GM21367 (cell line): ENCODE measurements around the gene ARHGAP15.
"Not testable (repeated sequence)": the region's sequence is repeated elsewhere in the genome, so short reads cannot be mapped to it uniquely, and the experiment has no call there.

ENCODE experiments used
- ATAC-seq: cut with Tn5 transposase; IDR thresholded peaks from one replicate; pipeline ENCODE4 v1.9.1; 2021; ENCODE audit not compliant: unreplicated experiment

The ARHGAP15 gene

DNA sequence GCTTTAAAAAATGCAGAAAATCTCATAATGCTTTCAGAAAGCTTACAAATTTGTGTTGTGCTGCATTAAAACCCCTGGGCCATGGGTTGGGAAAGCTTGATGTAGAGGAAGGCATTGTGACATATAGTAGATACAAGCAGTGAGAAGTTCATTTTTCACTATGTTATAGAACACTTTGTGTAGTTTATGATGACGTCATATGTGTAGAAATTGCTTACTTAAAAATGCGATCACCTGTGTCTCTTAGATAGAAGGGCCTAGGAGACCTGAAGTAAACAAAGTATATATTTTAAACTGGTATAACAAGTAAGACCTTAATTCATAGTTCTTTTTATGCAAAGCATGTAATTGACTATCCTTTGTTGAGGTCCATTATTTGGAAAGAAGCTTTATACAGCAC, 393.5 kb downstream of the ARHGAP15 start:
- ATAC-seq: no peak

DNA sequence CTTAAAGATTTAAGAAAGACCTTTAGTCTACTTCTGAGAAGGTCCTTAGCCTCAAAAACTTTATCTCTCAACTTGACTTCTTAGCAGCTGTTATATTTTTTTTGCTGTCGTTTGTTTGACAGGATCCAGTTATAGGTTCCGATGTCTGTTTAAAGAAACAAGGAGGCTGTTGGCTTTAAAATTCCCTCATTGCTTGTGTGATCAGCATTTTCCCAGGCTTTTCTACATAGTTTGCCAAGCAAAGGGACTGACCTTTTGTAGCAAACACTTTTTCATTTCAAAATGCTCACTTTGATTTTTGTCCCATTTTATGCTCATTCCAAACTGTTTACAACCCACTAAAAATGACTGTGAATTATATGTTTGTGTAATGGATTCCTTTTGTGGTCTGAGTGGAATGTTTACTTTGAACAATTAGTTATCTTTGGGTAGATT, 394.9 kb downstream of the ARHGAP15 start:
- no peak for ATAC-seq

DNA sequence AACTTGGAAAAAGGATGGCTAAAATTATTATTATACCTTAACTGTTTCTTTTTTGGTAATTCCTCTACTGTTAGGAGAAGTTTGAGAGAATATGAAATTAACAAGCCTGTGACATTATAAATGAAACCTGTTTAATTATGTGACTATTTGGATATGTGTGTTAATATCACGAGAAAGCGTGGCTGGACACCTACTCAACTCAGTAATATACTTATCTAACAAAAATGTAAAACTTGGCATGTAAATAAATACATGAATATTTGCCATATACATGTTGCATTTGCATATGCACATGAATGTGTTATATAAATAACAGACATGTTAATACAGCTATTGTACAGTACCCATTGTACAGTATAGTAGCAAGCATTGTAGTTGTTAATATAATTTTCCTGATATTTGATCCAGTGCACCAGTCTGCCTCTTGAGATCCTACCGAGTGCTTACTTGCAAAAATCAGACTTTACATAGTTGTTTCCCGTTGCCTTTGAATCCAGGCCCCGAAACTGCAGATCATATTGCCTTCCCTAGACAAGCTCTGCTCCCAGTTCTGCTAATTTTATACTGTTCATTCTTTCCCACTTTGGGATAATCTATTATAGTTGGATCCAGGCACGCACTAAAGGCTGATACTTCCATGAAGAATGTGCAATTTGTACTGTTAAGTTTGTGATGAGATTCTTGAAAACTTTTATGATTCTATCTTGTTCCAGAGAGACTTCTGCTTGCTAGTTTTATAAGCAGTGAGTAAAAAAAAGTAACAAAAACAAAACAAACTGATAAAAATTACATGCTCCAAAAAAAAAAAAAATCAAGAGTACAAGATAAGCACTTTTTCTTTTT, 395.6 kb downstream of the ARHGAP15 start:
- no peak for ATAC-seq

DNA sequence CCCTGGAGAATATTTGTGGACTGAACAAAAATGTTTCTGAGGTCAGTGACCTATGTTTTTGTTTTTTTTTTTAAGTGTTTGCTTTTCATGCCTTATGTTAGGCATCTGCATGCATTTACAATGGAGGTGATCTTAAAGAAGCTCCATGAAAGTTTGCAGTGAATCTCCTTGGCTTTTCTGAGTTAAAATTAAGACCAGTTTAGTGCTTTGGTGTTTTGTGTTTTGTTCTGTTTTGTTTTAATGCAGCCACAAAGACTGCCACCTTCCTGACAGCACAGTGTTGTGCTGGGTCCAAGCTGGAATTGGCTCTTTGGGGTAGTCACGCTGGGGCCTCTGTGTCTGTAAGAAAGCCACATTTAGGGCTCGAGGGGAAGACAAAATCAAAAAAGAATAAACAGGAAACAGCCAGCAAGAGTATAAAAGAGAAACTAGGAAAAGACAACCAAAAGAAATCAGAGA, 396.2 kb downstream of the ARHGAP15 start:
- no peak for ATAC-seq

DNA sequence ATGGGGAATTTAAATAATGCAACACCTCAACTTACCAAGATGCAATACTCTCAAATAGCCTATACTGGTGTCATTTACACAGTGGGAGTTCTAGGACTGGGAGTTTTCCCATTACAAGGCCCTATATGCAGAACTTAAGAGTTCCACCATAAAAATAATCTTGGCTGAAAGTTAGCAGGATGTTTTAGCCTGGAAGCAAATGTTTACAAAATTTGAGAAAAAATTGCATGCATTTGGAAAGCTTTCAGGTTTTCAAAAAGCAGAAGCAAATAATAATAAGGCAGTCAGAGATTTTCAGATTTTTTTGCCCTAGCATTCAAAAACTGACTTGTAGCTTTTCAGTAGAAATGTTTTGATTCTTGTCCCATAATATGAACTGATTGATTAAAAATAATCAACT, 397.3 kb downstream of the ARHGAP15 start:
- no peak for ATAC-seq

DNA sequence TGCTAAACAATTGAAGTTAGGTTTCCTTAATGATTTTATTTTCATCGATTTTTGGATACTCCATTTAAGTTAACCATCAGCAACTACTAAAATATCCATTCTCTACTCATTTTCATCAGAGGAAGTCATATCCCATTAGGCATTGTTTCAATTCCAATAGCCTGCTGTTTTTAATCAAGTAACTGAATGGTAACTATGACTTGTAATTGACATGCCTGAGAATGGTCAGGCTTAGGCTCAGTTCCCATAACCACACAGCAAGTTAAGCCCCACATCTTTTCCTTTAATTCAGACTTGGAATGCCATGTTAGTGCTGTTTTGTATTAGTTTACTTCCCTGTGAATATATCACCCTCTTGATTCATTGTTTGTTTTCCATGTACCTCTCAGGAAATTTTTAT, 398.8 kb downstream of the ARHGAP15 start:
- ATAC-seq: no peak

DNA sequence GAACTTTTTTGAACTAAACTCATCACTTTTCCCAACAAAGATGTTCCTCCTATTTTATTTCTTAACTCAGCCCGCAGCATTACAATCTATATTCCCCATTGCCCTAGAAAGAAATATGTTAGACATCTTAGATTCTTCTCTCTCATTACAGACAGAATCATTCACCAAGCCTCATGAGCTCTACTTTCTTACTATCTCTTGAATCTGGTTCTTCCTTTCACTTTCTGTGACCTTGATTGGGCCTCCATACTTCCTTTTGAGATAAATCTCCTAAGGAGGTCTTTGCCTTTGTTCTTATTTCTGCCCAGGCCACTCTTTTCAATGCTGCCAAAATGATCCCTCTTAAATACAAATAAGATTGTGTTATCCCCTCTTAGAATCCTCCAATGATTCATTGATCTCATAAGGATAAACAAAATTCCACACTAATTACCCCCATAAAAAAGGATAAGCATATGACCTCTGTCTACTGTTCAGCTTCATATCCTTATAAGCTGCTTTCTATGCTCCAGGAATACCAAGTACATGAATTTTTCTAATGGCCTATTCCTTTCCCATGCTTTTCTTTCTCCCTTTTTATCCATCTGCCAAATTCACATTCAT, 400.0 kb downstream of the ARHGAP15 start:
- ATAC-seq: no peak

DNA sequence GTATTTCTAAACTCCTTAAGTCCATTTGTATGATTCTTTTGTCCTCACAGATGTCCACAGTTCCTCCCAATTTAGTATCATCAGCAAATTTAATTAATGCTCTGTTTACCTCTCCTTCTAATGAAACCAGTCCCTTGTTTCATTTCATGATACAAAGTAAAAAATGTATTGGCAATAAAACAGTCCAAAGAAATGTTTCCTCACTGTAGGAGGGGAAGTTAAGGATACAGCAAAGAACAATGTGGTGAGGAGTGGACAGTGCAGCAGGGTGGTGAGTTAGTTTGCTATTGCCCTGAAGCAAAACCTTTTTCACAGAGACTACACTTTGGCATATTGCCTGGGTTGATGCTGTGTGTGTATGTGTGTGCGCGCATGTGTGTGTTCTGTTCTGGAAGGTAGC, 401.5 kb downstream of the ARHGAP15 start:
- ATAC-seq: no peak

DNA sequence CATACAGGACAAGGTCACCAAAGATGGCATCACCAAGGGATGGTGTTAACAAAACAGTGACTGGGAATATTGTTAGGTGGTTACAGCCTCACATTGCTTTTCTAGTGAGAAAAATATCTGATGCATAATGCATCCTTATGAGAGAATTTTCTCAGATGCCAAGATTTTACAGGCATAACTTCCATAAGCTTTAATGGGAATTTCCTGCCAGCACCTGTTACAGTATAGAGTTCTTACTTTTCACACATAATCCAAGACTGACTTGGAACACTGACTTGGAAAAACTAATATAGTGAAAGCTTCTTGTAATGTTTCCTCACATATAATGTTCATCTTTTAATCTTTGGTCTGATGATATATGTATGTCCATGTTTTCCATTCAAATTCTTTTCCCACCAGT, 402.8 kb downstream of the ARHGAP15 start:
- ATAC-seq: no peak

DNA sequence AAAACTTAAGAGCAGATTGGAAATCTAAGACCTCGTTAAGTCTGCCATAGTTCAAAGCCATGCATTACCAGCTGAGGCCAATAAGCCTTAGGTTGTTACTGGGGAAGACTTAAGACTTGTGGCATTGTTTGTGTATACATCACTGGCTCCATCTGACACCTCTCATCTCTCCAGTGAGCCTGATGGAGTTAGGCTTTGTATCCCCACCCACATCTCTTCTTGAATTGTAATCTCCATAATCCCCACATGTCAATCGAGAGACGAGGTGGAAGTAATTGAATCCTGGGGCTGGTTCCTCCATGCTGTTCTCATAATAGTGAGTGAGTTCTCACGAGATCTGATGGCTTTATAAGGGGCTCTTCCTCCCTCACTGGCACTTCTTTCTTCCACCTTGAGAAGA, 404.6 kb downstream of the ARHGAP15 start:
- no peak for ATAC-seq

DNA sequence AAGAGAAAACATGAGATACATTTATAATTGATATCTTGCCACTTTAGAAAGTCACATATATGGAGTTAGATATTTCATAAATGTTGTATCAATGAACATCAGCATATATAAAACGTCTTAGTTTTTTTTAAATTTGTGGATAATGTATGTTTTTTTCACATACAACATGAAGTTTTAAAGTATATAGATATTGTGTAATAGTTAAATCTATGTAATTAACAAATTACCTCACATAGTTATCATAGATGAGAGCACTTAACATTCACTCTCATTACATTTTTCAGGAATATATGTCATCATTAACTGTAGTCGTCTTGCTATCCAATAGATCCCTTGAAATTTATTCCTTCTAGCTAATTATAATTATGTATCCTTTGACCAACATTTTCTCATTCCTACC, 406.6 kb downstream of the ARHGAP15 start:
- ATAC-seq: no peak

DNA sequence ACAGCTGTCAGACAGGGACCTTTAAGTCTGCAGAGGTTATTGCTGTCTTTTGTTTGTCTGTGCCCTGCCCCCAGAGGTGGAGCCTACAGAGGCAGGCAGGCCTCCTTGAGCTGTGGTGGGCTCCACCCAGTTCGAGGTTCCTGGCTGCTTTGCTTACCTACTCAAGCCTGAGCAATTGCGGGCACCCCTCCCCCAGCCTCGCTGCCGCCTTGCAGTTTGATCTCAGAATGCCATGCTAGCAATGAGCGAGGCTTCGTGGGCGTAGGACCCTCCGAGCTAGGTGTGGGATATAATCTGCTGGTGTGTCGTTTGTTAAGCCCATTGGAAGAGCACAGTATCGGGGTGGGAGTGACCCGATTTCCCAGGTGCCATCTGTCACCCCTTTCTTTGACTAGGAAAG, 412.7 kb downstream of the ARHGAP15 start:
- not testable (repeated sequence) for ATAC-seq

DNA sequence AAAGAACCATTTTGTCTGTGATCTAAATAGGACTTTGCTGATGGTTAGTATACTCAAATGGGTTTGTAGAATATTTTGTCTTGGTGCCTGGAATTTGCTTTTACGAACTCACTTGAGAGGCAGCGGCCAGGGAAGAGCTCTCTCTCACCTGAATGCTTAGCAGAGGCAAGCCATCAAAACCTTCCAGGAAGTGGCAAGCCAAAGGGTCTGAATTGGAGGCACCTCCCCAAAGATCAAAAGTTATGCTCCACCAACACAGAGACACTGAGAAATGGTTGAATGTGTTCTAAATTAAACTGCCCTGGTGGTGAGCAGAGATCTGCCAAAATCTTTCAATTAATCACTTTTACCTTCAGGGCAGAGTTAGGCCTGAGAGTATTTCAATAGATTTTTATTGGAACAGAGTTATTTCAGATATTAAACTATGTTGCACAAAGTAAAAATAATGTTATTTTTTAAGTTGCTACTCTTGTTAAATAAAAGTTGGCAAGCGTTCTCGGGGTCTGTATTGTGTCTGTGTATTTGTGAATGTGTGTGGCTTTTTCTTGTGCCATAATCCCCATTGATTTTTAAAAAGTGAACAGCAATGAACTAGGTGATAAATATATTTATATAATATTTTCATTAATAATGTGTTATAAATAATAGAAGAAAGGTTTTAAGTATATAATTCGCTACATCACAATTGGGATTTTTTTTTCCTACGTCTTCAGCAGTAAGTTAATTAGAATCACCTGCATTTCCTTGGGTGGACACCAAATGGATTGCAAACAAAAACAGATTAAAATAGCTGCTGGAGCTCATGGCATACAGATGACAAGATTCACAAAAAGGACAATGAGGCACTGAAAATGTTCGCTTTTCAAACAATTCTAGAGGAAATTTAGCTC, 416.1 kb downstream of the ARHGAP15 start:
- no peak for ATAC-seq

DNA sequence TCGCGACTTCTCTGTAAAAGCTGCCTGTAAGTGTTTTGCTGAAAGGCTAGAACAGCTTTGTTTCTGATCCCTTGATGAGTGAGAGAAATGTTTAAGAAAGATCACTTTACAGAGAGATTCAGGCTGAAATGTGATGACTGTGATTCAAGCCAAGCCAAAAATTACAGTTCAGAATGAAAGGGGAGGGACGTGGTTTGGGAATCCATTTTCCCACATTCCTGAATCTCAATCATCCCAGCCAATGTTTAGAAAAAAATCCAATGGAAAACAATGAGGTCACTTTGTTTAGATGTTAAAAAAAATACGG, 416.7 kb downstream of the ARHGAP15 start:
- no peak for ATAC-seq

DNA sequence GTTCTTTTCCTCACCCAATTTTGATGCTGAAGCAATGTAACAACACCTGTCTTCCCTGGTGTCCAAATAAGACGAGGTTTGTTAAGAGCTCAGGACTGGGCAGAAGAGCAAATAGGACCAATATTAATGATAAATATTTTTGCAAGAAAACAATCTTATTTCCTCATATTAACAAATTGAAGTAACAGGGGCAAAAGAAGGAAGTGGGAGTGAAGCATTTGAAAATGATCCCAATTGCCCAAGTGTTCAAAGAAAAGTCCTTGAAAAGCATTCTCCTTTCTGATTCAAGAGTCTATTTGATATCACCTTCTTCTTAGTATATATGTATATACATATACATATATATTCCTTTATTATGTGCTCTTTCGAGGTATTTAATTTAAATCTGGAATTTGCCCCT, 418.8 kb downstream of the ARHGAP15 start:
- ATAC-seq: no peak

DNA sequence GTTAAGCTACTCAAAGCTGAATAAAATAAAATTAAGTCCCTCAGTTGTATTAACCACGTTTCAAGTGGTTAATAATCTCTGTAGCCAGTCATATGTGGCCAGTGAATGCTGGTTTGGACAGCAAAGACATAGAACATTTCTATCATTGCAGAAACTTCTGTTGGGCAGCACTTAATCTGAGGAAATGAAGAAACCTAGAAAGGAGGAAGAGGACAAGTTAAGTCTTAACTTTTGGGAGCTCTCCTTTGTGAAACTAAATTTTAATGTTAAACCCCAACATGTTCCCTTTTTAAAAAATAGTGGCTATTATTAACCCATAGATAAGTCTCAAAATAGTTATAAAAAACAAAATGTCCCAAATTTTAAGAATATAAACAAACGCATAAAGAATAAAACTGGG, 421.3 kb downstream of the ARHGAP15 start:
- ATAC-seq: no peak

DNA sequence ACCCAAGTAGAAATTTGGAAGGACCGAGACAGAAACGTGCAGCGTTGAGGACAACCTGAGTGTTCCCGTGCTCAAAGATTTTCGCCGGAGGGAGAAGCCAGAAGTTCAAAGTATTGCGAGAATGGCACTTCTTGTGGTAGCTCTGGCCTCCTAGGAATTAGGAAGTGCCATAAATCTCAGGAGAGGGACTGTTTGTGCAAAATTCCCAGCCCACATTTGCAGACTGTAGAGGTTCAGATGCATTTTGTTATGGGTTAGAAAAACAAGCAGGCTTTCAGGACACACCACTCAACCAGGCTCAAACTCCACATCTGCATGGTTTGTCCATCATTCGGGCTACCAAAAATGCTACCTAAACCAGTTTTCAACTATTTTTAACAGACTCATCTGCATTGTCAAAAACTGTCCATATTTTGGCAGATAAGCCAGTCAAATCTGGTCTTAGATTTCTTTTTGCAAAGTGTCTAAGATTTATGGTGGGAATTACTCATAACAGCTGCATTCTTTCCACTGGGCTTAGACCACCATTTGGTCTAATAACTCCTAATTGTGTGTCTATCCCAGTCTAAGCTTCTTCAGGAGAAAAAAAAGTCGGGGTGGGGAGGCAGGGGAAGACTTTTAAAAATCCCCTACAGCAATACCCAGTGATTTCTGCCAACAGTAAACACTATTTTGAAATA, 422.9 kb downstream of the ARHGAP15 start:
- no peak for ATAC-seq

DNA sequence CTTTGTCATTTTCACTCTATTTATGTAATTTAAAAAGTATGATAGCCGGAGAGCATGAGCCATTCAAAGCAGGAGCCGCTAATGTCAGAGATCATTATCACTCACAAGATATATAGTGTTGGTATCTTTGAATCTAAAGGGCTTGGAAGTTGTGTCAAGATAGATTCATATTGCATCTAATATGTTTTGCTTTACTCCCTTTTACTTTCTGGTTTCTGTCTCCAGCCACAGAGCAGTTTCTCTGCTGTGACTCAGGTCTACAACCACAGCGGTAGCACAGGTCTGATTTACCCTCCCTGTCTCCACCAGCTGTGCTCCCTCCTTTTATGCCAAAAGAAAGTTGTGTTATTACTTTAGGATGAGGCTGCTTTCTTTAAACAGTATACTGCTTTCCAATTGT, 424.0 kb downstream of the ARHGAP15 start:
- ATAC-seq: no peak

DNA sequence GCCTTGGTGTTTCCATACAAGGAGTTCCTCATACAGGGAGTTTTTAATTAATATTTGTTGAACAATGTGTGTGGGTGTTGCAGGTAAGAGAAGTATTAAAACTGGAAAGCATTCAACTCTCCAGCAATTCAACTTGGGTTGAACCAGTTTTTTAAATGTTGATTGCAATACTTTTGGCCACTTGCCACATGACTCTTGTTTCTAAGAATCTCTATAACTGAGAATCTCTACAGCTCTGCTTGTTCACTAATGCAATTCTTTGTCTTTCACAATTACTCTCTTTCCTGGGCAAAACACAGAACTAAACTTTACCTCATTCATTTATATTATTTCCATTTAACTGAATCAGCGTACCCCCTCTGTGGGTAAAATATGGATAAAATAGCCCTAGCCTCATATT, 429.4 kb downstream of the ARHGAP15 start:
- ATAC-seq: no peak

DNA sequence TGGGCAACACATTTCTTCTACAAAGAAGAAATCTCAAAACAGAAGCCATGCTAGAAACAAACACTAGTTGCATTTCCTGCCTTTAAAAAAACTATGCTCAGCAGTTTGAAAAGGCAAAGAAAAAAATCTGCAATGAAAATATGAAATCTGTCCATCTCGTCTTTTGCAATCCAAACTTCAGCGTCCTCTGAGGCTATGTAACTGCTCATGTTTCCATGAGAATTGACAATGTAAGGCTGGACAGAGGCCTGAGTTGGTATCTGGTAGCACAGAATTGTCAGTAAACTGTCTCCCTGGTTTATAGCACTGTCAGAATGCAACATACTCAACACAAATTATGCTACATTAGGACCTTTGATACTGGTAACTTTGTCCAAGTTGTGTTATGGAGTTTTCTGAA, 429.9 kb downstream of the ARHGAP15 start:
- ATAC-seq: no peak

DNA sequence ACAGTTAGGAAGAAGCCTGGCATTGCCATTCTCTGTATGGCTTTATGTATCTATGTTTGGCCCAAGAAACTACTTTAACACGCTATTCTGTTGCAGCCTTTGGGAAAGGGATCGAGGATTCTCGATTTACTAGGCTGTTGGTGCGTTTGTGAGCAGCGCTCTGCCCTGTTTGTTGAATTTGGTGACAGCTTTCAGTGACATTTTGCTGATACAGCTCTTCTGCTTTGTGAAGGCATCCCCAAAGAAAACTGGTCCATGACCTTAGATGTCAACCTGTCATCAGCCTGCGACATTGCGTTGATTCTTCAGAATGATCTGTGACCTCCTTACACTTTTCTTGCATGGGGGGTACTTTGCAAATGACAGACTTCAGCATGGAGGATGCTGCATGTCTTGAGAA, 431.5 kb downstream of the ARHGAP15 start:
- ATAC-seq: no peak
